GM19099 (cell line): ENCODE results near the gene ZNF280A.

Experiments
- POLR2A ChIP-seq: IDR thresholded peaks from 3 replicates; pipeline ENCODE4 v1.6.1; 2011; ENCODE audit warnings: low read depth; ENCODE audit not compliant: insufficient read length; ENCODE audit errors: extremely low read depth

ZNF280A gene

GRCh38 chr22:22465094-22465602, 54.9 kb downstream of the ZNF280A start:
- no peak for TF ChIP-seq POLR2A

- TF ChIP-seq POLR2A: no peak
Observed at GRCh38 chr22:22464541-22465054, 55.5 kb downstream of the ZNF280A start.

- TF ChIP-seq POLR2A: no peak
Observed at GRCh38 chr22:22463855-22464540, 56.1 kb downstream of the ZNF280A start.
